Amniotic epithelial cell (primary cell): ENCODE results near the gene PRMT9.

ENCODE experiments used
- DNase-seq: peaks from one replicate; pipeline ENCODE4 v3.0.0-alpha.2; 2010; ENCODE audit warnings: low read depth

PRMT9 gene

GRCh38 chr4:147617841-147618691 lies 65.9 kb downstream of the PRMT9 start:
- DNase-seq, result no peak

- DNase-seq, result peak; percentile 92
Measured at GRCh38 chr4:147617173-147617840, 66.7 kb downstream of the PRMT9 start, which contains the start of gene TMEM184C. Gene TMEM184C, plus strand, starts transcription at chr4:147617397. Its CDS starts 560 bp downstream, at chr4:147617957.

GRCh38 chr4:147616849-147617172 lies 67.2 kb downstream of the PRMT9 start:
- DNase-seq, result no peak

GRCh38 chr4:147610686-147611085 lies 73.3 kb downstream of the PRMT9 start:
- no peak for DNase-seq

- no peak for DNase-seq
Measured at GRCh38 chr4:147607471-147607870, 76.5 kb downstream of the PRMT9 start.

GRCh38 chr4:147605499-147605898 lies 78.5 kb downstream of the PRMT9 start:
- no peak for DNase-seq

- DNase-seq, result peak; percentile 91
Measured at GRCh38 chr4:147599769-147600168, 84.2 kb downstream of the PRMT9 start.

GRCh38 chr4:147599206-147599605 lies 84.8 kb downstream of the PRMT9 start:
- DNase-seq, result peak; percentile 64

- DNase-seq, result no peak
Measured at GRCh38 chr4:147597561-147597960, 86.4 kb downstream of the PRMT9 start.

GRCh38 chr4:147596981-147597380 lies 87.0 kb downstream of the PRMT9 start:
- DNase-seq, result peak; percentile 92

GRCh38 chr4:147596377-147596776 lies 87.6 kb downstream of the PRMT9 start:
- no peak for DNase-seq

GRCh38 chr4:147594578-147594977 lies 89.4 kb downstream of the PRMT9 start:
- no peak for DNase-seq

- DNase-seq, result no peak
Measured at GRCh38 chr4:147594107-147594506, 89.9 kb downstream of the PRMT9 start.

GRCh38 chr4:147591106-147591505 lies 92.9 kb downstream of the PRMT9 start:
- DNase-seq, result peak; percentile 57

- peak; percentile 55 for DNase-seq
Measured at GRCh38 chr4:147590249-147590920, 93.6 kb downstream of the PRMT9 start.

- no peak for DNase-seq
Measured at GRCh38 chr4:147589586-147589985, 94.4 kb downstream of the PRMT9 start.
